Omental fat pad (tissue), 4 donors: Measurements from ENCODE around the gene HAUS7. TPM values are rescaled to one million over a fixed set of nuclear protein-coding genes. Genes with fewer than 3 reads are reported as not detected.
A peak's percentile ranks its signal among the peaks of the same experiment; 100 is the strongest.

Experiments used
- ATAC-seq: fragments of 150-250 bp; one replicate; pipeline ENCODE4 v1.9.1; 2016; ENCODE audit warnings: mild to moderate bottlenecking, moderate library complexity; ENCODE audit not compliant: low FRiP score
- DNase-seq: peaks from one replicate; pipeline ENCODE4 v3.0.0-alpha.2; 2019; ENCODE audit warnings: low spot score
- CTCF ChIP-seq, 3 donors: fragments of 450-650 bp; IDR thresholded peaks; one replicate each; pipeline ENCODE4 v1.5.1; 2016 to 2017; ENCODE audit warnings: antibody characterized with exemption in 3 of 3, mild to moderate bottlenecking in 3 of 3, moderate library complexity in 2 of 3
- total RNA-seq, 4 donors: library from RNA; depleted of rRNA; stranded (reverse); fragments of >200 nt; gene quantifications; one replicate each; pipeline ENCODE4 v1.1.0, GENCODE V29; 2016

The HAUS7 gene
- 10 to 100 TPM; 14.9 to 35.0 (median 23.9) TPM for total RNA-seq

GRCh38 chrX:153470411-153471363, at the start of gene HAUS7:
Gene HAUS7, minus strand, starts transcription at chrX:153470576. Its CDS starts 19 bp downstream, at chrX:153470557.
- TF ChIP-seq CTCF (IDR thresholded peaks at IDR 0.05), result peak in 1 of 3 donors; percentile 17
- ATAC-seq, result peak; percentile 87
- peak; percentile 70 for DNase-seq

- ATAC-seq, result no peak
- no peak for TF ChIP-seq CTCF (IDR thresholded peaks at IDR 0.05)
Measured at GRCh38 chrX:153519569-153520286, 49.4 kb upstream of the HAUS7 start.

GRCh38 chrX:153517946-153518834, 47.8 kb upstream of the HAUS7 start:
- ATAC-seq, result no peak
- TF ChIP-seq CTCF (IDR thresholded peaks at IDR 0.05), result no peak
- DNase-seq, result no peak

More at GRCh38 chrX:153519569-153520286, 49.4 kb upstream of the HAUS7 start:
- DNase-seq, result no peak

GRCh38 chrX:153517423-153517822, 47.0 kb upstream of the HAUS7 start, which contains the start of gene ATP2B3:
Gene ATP2B3, plus strand, starts transcription at chrX:153517642. Its CDS starts 18,606 bp downstream, at chrX:153536248.
- DNase-seq (no peak), ATAC-seq (no peak)
- TF ChIP-seq CTCF (IDR thresholded peaks at IDR 0.05), result no peak

- no peak for ATAC-seq
- DNase-seq, result no peak
- no peak for TF ChIP-seq CTCF (IDR thresholded peaks at IDR 0.05)
Measured at GRCh38 chrX:153516073-153516472, 45.7 kb upstream of the HAUS7 start.

GRCh38 chrX:153515435-153515834, 45.1 kb upstream of the HAUS7 start:
- ATAC-seq (no peak), DNase-seq (no peak)
- TF ChIP-seq CTCF (IDR thresholded peaks at IDR 0.05), result no peak
